SK-N-MC (cell line): ENCODE measurements around the gene ELFN2.

ENCODE experiments used
- DNase-seq: peaks from one replicate; pipeline ENCODE4 v3.0.0-alpha.2; 2011; ENCODE audit warnings: low read depth, low spot score
- H3K27ac ChIP-seq: fragments of 200-600 bp; sonication (generic); 2 replicates; pipeline ENCODE4 v1.5.1; 2016; ENCODE audit warnings: mixed run types
- H3K36me3 ChIP-seq: fragments of 200-600 bp; sonication (generic); 2 replicates; pipeline ENCODE4 v1.6.1; 2017; ENCODE audit warnings: antibody characterized with exemption, low read length, mixed read lengths; ENCODE audit not compliant: insufficient read depth
- H3K4me3 ChIP-seq: fragments of 200-600 bp; sonication (generic); 2 replicates; pipeline ENCODE4 v1.5.1; 2016
- H3K9ac ChIP-seq: fragments of 200-600 bp; sonication (generic); 2 replicates; pipeline ENCODE4 v1.8.0; 2017; ENCODE audit warnings: mixed run types, mixed read lengths; ENCODE audit not compliant: insufficient read length
- H3K9me3 ChIP-seq: fragments of 200-600 bp; sonication (generic); 2 replicates; pipeline ENCODE4 v1.6.1; 2017; ENCODE audit warnings: low read depth, mild to moderate bottlenecking, antibody characterized with exemption, low read length, moderate library complexity, mixed read lengths
- EZH2 ChIP-seq: fragments of 200-600 bp; sonication (generic); IDR thresholded peaks from one replicate; pipeline ENCODE4 v1.6.1; 2017; ENCODE audit warnings: antibody characterized with exemption
- FOXP2 ChIP-seq: optimal IDR thresholded peaks from 2 replicates; pipeline ENCODE3; 2011; ENCODE audit warnings: mild to moderate bottlenecking, moderate library complexity; ENCODE audit not compliant: insufficient read depth; ENCODE audit errors: extremely low read length, control extremely low read depth
- POLR2AphosphoS5 ChIP-seq: IDR thresholded peaks from 2 replicates; pipeline ENCODE4 v1.6.1; 2012; ENCODE audit warnings: mild to moderate bottlenecking, low read depth, low read length, borderline replicate concordance

The ELFN2 gene

GRCh38 chr22:37324340-37325038 is 102.8 kb downstream of the ELFN2 start:
- H3K27ac ChIP-seq, result no peak overlapping the region
- H3K9ac ChIP-seq, result no peak overlapping the region
- no peak for DNase-seq
- TF ChIP-seq POLR2AphosphoS5 (no peak), EZH2 (no peak), FOXP2 (no peak)
- H3K36me3 ChIP-seq, result no peaks in the 10 kb centered on the region
- no peaks in the 10 kb centered on the region for H3K9me3 ChIP-seq
- H3K4me3 ChIP-seq, result no peak overlapping the region

- Histone ChIP-seq H3K9ac (no peak overlapping the region), H3K4me3 (no peak overlapping the region), H3K36me3 (no peaks in the 10 kb centered on the region), H3K27ac (no peak overlapping the region), H3K9me3 (no peaks in the 10 kb centered on the region)
- TF ChIP-seq FOXP2 (no peak), EZH2 (no peak), POLR2AphosphoS5 (no peak)
- DNase-seq, result no peak
Observed at GRCh38 chr22:37320726-37321677, 106.3 kb downstream of the ELFN2 start.

- DNase-seq, result no peak
- TF ChIP-seq FOXP2 (no peak), EZH2 (no peak), POLR2AphosphoS5 (no peak)
- Histone ChIP-seq H3K9me3 (no peaks in the 10 kb centered on the region), H3K9ac (no peak overlapping the region), H3K27ac (no peak overlapping the region), H3K4me3 (no peak overlapping the region), H3K36me3 (no peaks in the 10 kb centered on the region)
Observed at GRCh38 chr22:37319469-37319868, 107.8 kb downstream of the ELFN2 start.

- no peak for DNase-seq
- Histone ChIP-seq H3K4me3 (no peak overlapping the region), H3K27ac (no peak overlapping the region), H3K9me3 (no peaks in the 10 kb centered on the region), H3K9ac (no peak overlapping the region), H3K36me3 (no peaks in the 10 kb centered on the region)
- TF ChIP-seq POLR2AphosphoS5, result no peak
- no peak for TF ChIP-seq FOXP2
- no peak for TF ChIP-seq EZH2
Observed at GRCh38 chr22:37318364-37319109, 108.7 kb downstream of the ELFN2 start.
